HepG2 (cell line): ENCODE results near the gene TRMT6. TPM values are rescaled to one million over a fixed set of nuclear protein-coding genes. Genes with fewer than 3 reads are reported as not detected.

Source experiments
- ATAC-seq: fragments of 200-7000 bp; cut with Tn5 transposase; 3 replicates; pipeline ENCODE4 v1.9.1; 2020; ENCODE audit warnings: mild to moderate bottlenecking, moderate library complexity
- BruUV-seq: library from RNA; stranded (reverse); fragments of 400-500 nt; replicated peaks from 2 replicates; lab custom pipeline; 2021; lab: Mats Ljungman, UMichigan
- CTCF ChIA-PET: fragments of 300-600 bp; formaldehyde crosslinking; extraction: SDS; loops from one replicate; lab custom pipeline; 2021; ENCODE audit warnings: low total read pairs, inconsistent platforms, low intra/inter-chr PET ratio; lab: Yijun Ruan, JAX
- POLR2A ChIA-PET: fragments of 350-600 bp; sonication (Branson Sonifier 250); formaldehyde crosslinking; loops from one replicate; lab custom pipeline; 2020; ENCODE audit warnings: antibody characterized with exemption, inconsistent platforms; lab: Yijun Ruan, JAX
- DNase-seq: peaks from one replicate; pipeline ENCODE4 v3.0.0-alpha.2; 2015; ENCODE audit warnings: low spot score
- FAIRE-seq: peaks from 3 replicates; lab custom pipeline; 2011; peaks lifted over from hg19 to GRCh38; lab: Jason Lieb, UNC
- H2AFZ ChIP-seq: one replicate; pipeline ENCODE4 v1.6.1; 2011; ENCODE audit warnings: low read length, inconsistent platforms
- H3K27ac ChIP-seq: fragments of 300-600 bp; 3 replicates; pipeline ENCODE4 v1.8.0; 2011; ENCODE audit warnings: mixed run types, mild to moderate bottlenecking, mixed read lengths, low read length, inconsistent platforms; ENCODE audit not compliant: insufficient read depth; ENCODE audit errors: extremely low read length
- H3K27me3 ChIP-seq, 2 experiments: fragments of 200-600 bp in 1 of 2; 2 replicates in 1 of 2; 3 replicates in 1 of 2; pipeline versions ENCODE4 v1.6.0 to v1.8.0; 2011; ENCODE audit warnings: low read length in 2 of 2, mild to moderate bottlenecking in 2 of 2, moderate library complexity in 2 of 2, inconsistent platforms in 1 of 2; ENCODE audit not compliant: insufficient read depth in 2 of 2, control insufficient read depth in 1 of 2
- H3K36me3 ChIP-seq, 2 experiments: fragments of 200-600 bp in 1 of 2; replicated peaks in 1 of 2; 2 replicates in 1 of 2; 3 replicates in 1 of 2; pipeline versions ENCODE4 v1.5.1 to v1.8.0; 2011; ENCODE audit warnings: low read length in 2 of 2, inconsistent platforms in 1 of 2; ENCODE audit not compliant: insufficient read depth in 2 of 2, control insufficient read depth in 1 of 2
- H3K4me1 ChIP-seq: 2 replicates; pipeline ENCODE4 v1.5.1; 2012; ENCODE audit warnings: low read length, inconsistent platforms; ENCODE audit not compliant: insufficient read depth
- H3K4me2 ChIP-seq: 2 replicates; pipeline ENCODE4 v1.6.0; 2011; ENCODE audit warnings: low read depth, low read length, inconsistent platforms
- H3K4me3 ChIP-seq, 3 experiments: fragments of 200-600 bp in 1 of 3; sonication (generic), shearing (Covaris generic) in 1 of 3; replicated peaks in 1 of 3; 2 replicates each; pipeline ENCODE4 v1.5.1; 2011 to 2016; ENCODE audit warnings: low read length in 3 of 3, inconsistent platforms in 2 of 3, low read depth in 2 of 3, mild to moderate bottlenecking in 2 of 3, control low read depth in 1 of 3, mixed read lengths in 1 of 3; ENCODE audit not compliant: insufficient read depth in 1 of 3
- H3K79me2 ChIP-seq: one replicate; pipeline ENCODE4 v1.6.1; 2011; ENCODE audit warnings: low read length, inconsistent platforms; ENCODE audit not compliant: insufficient read depth
- H3K9ac ChIP-seq: 2 replicates; pipeline ENCODE4 v1.6.0; 2011; ENCODE audit warnings: mild to moderate bottlenecking, low read depth, low read length, inconsistent platforms; ENCODE audit not compliant: insufficient read depth
- H3K9me3 ChIP-seq: 2 replicates; pipeline ENCODE4 v1.5.1; 2012; ENCODE audit warnings: mild to moderate bottlenecking, low read length
- H4K20me1 ChIP-seq: 2 replicates; pipeline ENCODE4 v1.6.0; 2011; ENCODE audit warnings: inconsistent platforms, mild to moderate bottlenecking, low read length, moderate library complexity; ENCODE audit not compliant: insufficient read depth
- MAFF ChIP-seq: IDR thresholded peaks from 2 replicates; pipeline ENCODE4 v1.6.1; 2011; ENCODE audit warnings: low read depth, low read length, improper control_type of control experiment
- MAFK ChIP-seq, 2 experiments: IDR thresholded peaks in 1 of 2; conservative IDR thresholded peaks in 1 of 2; 2 replicates each; pipeline ENCODE4 v1.6.1; 2011; ENCODE audit warnings: improper control_type of control experiment in 2 of 2, low read length in 2 of 2
- ZFP1 ChIP-seq: IDR thresholded peaks from 2 replicates; pipeline ENCODE4 v1.6.1; 2016
- ZNF879 ChIP-seq: sonication (generic); formaldehyde crosslinking; IDR thresholded peaks from 2 replicates; pipeline ENCODE4 v1.8.1; 2023; ENCODE audit warnings: missing genetic modification reagents
- WGBS: methylation state at CpG from one replicate; pipeline ENCODE4 v1.1.6; 2017; ENCODE audit warnings: low lambda C conversion rate; 5-methylcytosine and 5-hydroxymethylcytosine counted together
- in situ Hi-C: cut with HindIII; loops from 2 replicates; pipeline ENCODE4 v1.10.0; 2017; ENCODE audit warnings: low pct_unique_long_range_greater_than_20kb; ENCODE audit not compliant: extremely low pct_ligation_motif_present
- intact Hi-C: fragments of 100-400 bp; cut with micrococcal nuclease; formaldehyde crosslinking; loops from one replicate; pipeline ENCODE4 v1.10.0; 2022; ENCODE audit not compliant: unreplicated experiment
- polyA plus RNA-seq, 8 experiments: library from polyadenylated mRNA; depleted of rRNA in 3 of 8; stranded (reverse) in 7 of 8; unstranded in 1 of 8; fragments of >200 nt; fragmentation: Illumina TruSeq in 4 of 8; extraction: Trizol in 4 of 8; gene quantifications; 2 replicates each; pipeline versions ENCODE4 v1.2.1 to v1.2.3, GENCODE V29; 2011 to 2016; ENCODE audit warnings: low read depth in 4 of 8, missing spikeins in 1 of 8, mixed read lengths in 1 of 8; ENCODE audit not compliant: insufficient read depth in 1 of 8
- total RNA-seq, 5 experiments: library from RNA; depleted of rRNA; stranded (reverse); fragments of >200 nt; fragmentation: Illumina TruSeq; extraction: Trizol; gene quantifications; 2 replicates each; pipeline ENCODE4 v1.2.3, GENCODE V29; 2016; ENCODE audit warnings: low read depth in 1 of 5

TRMT6 gene
- total and polyA plus RNA-seq, 2 of the 13 experiments (the other 11 are each of a cell fraction or from before 2014, with no cell fraction given): 10.5 to 37.8 TPM

GRCh38 chr20:5977975-5978374 lies 27.6 kb upstream of the TRMT6 start:
- WGBS: 97% methylated on average over 1 of the region's 1 CpG
- no peak for DNase-seq
- in situ Hi-C loops: no loop called here
- H3K27me3 ChIP-seq: no peaks in the 10 kb centered on the region
- H3K4me3 ChIP-seq: no peak overlapping the region
- intact Hi-C loops: no loop called here
- H3K9me3 ChIP-seq: no peaks in the 10 kb centered on the region
- H3K4me2 ChIP-seq: no peak overlapping the region
- H3K9ac ChIP-seq: no peak overlapping the region
- TF ChIP-seq MAFK (conservative IDR thresholded peaks at IDR 0.05 in 1 of 2, IDR thresholded peaks at IDR 0.05 in 1 of 2; ENCODE audit: low read length in 2 of 2) (peak; percentile 81 to 88), MAFF (peak; percentile 80), ZFP1 (CRISPR knock-in tag) (no peak)
- TF ChIP-seq, all 625 proteins: peak for 2
- no peak for ATAC-seq
- BruUV-seq: no TSS peak
- H3K4me1 ChIP-seq: peaks cover 23% of the 10 kb centered on the region
- FAIRE-seq: no peak
- H3K79me2 ChIP-seq: no peaks in the 10 kb centered on the region
- H3K36me3 ChIP-seq: peaks cover 8 to 60% of the 10 kb centered on the region in 2 experiments
- H3K27ac ChIP-seq: no peak overlapping the region
- CTCF ChIA-PET: no interaction called here
- POLR2A ChIA-PET: no interaction called here
- no peaks in the 10 kb centered on the region for H4K20me1 ChIP-seq
- no peak overlapping the region for H2AFZ ChIP-seq

- no peak overlapping the region for H3K27ac ChIP-seq
- ATAC-seq: no peak
- in situ Hi-C loops (no loop called here), intact Hi-C loops (no loop called here)
- no peak overlapping the region for H3K4me2 ChIP-seq
- ChIA-PET POLR2A (no interaction called here), CTCF (no interaction called here)
- FAIRE-seq: no peak
- H3K36me3 ChIP-seq: peaks cover 8 to 57% of the 10 kb centered on the region in 2 experiments
- H3K79me2 ChIP-seq: no peaks in the 10 kb centered on the region
- BruUV-seq: no TSS peak
- no peak for DNase-seq
- no peak overlapping the region for H3K9ac ChIP-seq
- no peaks in the 10 kb centered on the region for H4K20me1 ChIP-seq
- H3K27me3 ChIP-seq: no peaks in the 10 kb centered on the region
- H3K9me3 ChIP-seq: no peaks in the 10 kb centered on the region
- H3K4me3 ChIP-seq: no peak overlapping the region
- 89% methylated on average over 2 of the region's 2 CpGs for WGBS
- H2AFZ ChIP-seq: no peak overlapping the region
- no peak for TF ChIP-seq ZNF879 (CRISPR knock-in tag)
- peaks cover 23% of the 10 kb centered on the region for H3K4me1 ChIP-seq
Observed at GRCh38 chr20:5977223-5977622, 26.9 kb upstream of the TRMT6 start.
